Endothelial cell (in vitro differentiated cells): ENCODE data around the gene SSBP3. TPM values are rescaled to one million over a fixed set of nuclear protein-coding genes. Genes with fewer than 3 reads are reported as not detected.

Source experiments
- DNase-seq: peaks from one replicate; pipeline ENCODE4 v3.0.0; 2021; ENCODE audit warnings: low spot score
- H3K27ac Mint-ChIP-seq: one replicate; pipeline ENCODE4 v1.8.0; 2021; ENCODE audit warnings: mixed read lengths, inconsistent platforms; ENCODE audit not compliant: unreplicated experiment
- H3K27me3 Mint-ChIP-seq: one replicate; pipeline ENCODE4 v1.8.0; 2021; ENCODE audit warnings: mild to moderate bottlenecking, moderate library complexity, mixed read lengths, inconsistent platforms; ENCODE audit not compliant: unreplicated experiment
- H3K36me3 Mint-ChIP-seq: one replicate; pipeline ENCODE4 v1.8.0; 2021; ENCODE audit warnings: mild to moderate bottlenecking, low read depth, mixed read lengths, inconsistent platforms; ENCODE audit not compliant: unreplicated experiment
- H3K4me1 Mint-ChIP-seq: one replicate; pipeline ENCODE4 v1.8.0; 2021; ENCODE audit warnings: mild to moderate bottlenecking, mixed read lengths, inconsistent platforms; ENCODE audit not compliant: unreplicated experiment
- H3K4me3 Mint-ChIP-seq: one replicate; pipeline ENCODE4 v1.8.0; 2021; ENCODE audit warnings: mild to moderate bottlenecking, mixed read lengths, inconsistent platforms; ENCODE audit not compliant: unreplicated experiment
- H3K9me3 Mint-ChIP-seq: one replicate; pipeline ENCODE4 v1.8.0; 2021; ENCODE audit warnings: mixed read lengths, inconsistent platforms; ENCODE audit not compliant: unreplicated experiment
- CTCF ChIP-seq: fragments of 200-600 bp; sonication (generic); IDR thresholded peaks from one replicate; pipeline ENCODE4 v1.5.0; 2021; ENCODE audit warnings: antibody characterized with exemption; ENCODE audit not compliant: unreplicated experiment
- total RNA-seq: library from RNA; stranded (reverse); fragmentation: NEBNext Ultra II Directional; extraction: Animal tissue kit (Norgen Biotek cat#: 25700); gene quantifications from one replicate; pipeline ENCODE4 v1.2.1, GENCODE V29; 2021; ENCODE audit not compliant: unreplicated experiment

SSBP3 gene
- total RNA-seq, 1 donor from 2014 or later = 142 TPM

GRCh38 chr1:54335755-54336108 lies 70.5 kb downstream of the SSBP3 start:
- Mint-ChIP-seq H3K36me3 (peaks cover 6% of the 10 kb centered on the region), H3K27ac (peak overlapping the region; percentile 100), H3K4me3 (peak overlapping the region; percentile 84), H3K9me3 (no peaks in the 10 kb centered on the region), H3K27me3 (peaks cover 9% of the 10 kb centered on the region), H3K4me1 (peaks cover 74% of the 10 kb centered on the region)
- peak; percentile 70 for DNase-seq
- no peak for TF ChIP-seq CTCF

- TF ChIP-seq CTCF = no peak
- DNase-seq = no peak
- Mint-ChIP-seq H3K27me3 (peaks cover 13% of the 10 kb centered on the region), H3K36me3 (peaks cover 6% of the 10 kb centered on the region), H3K4me3 (peak overlapping the region; percentile 84), H3K9me3 (no peaks in the 10 kb centered on the region), H3K4me1 (peaks cover 74% of the 10 kb centered on the region), H3K27ac (peak overlapping the region; percentile 100)
These were observed 71.0 kb downstream of the SSBP3 start for GRCh38 chr1:54335011-54335754.

GRCh38 chr1:54332781-54333585 lies 73.2 kb downstream of the SSBP3 start:
- Mint-ChIP-seq H3K27ac (peak overlapping the region; percentile 72), H3K4me3 (no peak overlapping the region), H3K4me1 (peaks cover 84% of the 10 kb centered on the region), H3K27me3 (peaks cover 13% of the 10 kb centered on the region), H3K36me3 (peaks cover 6% of the 10 kb centered on the region), H3K9me3 (no peaks in the 10 kb centered on the region)
- TF ChIP-seq CTCF = no peak
- DNase-seq = no peak

- DNase-seq = no peak
- Mint-ChIP-seq H3K4me1 (peaks cover 90% of the 10 kb centered on the region), H3K36me3 (peaks cover 6% of the 10 kb centered on the region), H3K27me3 (peaks cover 13% of the 10 kb centered on the region), H3K4me3 (no peak overlapping the region), H3K27ac (peak overlapping the region; percentile 76), H3K9me3 (no peaks in the 10 kb centered on the region)
- no peak for TF ChIP-seq CTCF
These were observed 74.2 kb downstream of the SSBP3 start for GRCh38 chr1:54331843-54332463.
